HG03196 (cell line): Measurements from ENCODE around the gene ERMN.
A peak's percentile ranks its signal among the peaks of the same experiment; 100 is the strongest.

Source experiments
- ATAC-seq: cut with Tn5 transposase; IDR thresholded peaks from one replicate; pipeline ENCODE4 v1.9.1; 2021; ENCODE audit not compliant: unreplicated experiment

The ERMN gene

GRCh38 chr2:157333304-157334047, 7.9 kb upstream of the ERMN start:
- ATAC-seq = no peak

- no peak for ATAC-seq
Observed at GRCh38 chr2:157329524-157329923, 3.9 kb upstream of the ERMN start.

GRCh38 chr2:157327621-157328500, 2.2 kb upstream of the ERMN start:
- peak; percentile 97 for ATAC-seq

- peak; percentile 22 for ATAC-seq
Observed at GRCh38 chr2:157327200-157327599, 1.6 kb upstream of the ERMN start.

DNA sequence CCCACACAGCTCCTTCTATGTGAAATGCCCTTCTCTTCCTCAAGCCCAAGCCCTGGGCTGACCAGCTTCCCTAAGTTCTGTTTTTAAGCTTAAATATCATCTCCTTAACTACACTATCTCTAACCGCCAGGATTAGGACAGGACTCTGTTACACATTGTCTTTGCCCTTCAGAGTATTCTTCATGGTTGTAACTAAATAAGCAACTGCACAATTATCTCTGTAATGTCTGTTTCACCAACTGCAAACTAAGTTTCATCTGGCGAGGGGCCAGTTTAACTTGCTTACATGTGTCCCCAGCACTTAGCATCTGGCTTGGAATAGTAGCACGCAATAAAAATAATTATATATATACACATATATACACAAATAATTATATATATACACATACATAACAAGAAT, 1.1 kb upstream of the ERMN start:
- ATAC-seq = no peak

GRCh38 chr2:157324331-157324843, 1.2 kb downstream of the ERMN start:
- no peak for ATAC-seq

- ATAC-seq = no peak
Observed at GRCh38 chr2:157322432-157322831, 3.2 kb downstream of the ERMN start.

GRCh38 chr2:157321466-157321865, 4.2 kb downstream of the ERMN start:
- no peak for ATAC-seq

DNA sequence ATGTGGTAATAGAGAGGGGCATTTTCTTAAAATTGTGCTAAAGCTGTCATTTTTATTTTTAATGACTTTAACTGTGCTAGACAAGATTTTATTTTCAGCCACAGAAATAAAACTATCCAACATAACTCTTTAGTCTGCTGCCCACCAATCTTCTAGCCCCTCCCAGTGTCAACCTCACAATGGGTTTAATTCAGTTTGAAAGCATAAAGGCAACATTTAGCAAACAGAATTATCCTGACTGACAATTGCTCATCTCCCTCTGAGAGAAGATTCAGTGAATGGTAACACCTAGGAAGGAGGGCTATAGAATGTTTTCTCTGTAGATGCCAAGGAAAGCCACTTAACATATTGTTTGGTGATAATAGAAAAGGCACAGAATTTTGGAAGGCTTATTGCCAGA, 5.2 kb downstream of the ERMN start:
- no peak for ATAC-seq

DNA sequence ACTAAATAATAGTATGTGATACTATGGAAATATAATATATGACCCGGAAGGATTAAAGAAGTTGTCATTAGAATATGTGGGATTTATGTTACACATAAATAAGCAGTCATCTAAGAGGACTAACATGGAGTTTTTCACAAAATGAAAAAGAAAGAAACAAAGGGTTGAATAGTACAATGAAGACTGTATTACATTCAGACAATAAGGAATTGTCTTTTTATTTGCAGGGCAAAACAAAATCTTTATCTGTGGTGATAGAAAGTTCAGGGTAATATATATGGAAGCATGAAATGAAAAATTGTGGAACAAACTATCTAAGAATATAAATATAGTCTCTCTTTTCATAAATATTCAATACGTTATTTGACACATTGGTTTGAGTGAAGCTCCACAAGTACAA, 5.8 kb downstream of the ERMN start:
- no peak for ATAC-seq

GRCh38 chr2:157318884-157319283, 6.7 kb downstream of the ERMN start:
- no peak for ATAC-seq

DNA sequence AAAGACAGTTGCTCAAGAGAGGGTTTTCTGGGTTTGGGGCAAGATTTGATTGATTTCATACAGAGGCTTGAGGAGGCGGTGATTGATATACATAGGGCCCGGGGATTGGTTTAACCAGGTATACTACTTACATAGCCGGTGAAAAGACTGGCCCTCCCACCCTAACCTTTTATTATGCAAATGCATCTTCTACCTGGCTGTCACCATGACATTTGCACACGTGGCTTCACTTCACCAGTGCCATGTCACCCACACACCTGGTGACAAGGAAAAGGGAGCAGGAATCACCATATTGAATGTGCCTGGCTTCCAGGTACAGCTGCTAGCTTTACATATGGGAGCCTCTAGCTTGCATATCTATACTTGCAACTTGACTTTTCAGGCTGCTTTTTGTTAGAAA, 9.7 kb downstream of the ERMN start:
- no peak for ATAC-seq

DNA sequence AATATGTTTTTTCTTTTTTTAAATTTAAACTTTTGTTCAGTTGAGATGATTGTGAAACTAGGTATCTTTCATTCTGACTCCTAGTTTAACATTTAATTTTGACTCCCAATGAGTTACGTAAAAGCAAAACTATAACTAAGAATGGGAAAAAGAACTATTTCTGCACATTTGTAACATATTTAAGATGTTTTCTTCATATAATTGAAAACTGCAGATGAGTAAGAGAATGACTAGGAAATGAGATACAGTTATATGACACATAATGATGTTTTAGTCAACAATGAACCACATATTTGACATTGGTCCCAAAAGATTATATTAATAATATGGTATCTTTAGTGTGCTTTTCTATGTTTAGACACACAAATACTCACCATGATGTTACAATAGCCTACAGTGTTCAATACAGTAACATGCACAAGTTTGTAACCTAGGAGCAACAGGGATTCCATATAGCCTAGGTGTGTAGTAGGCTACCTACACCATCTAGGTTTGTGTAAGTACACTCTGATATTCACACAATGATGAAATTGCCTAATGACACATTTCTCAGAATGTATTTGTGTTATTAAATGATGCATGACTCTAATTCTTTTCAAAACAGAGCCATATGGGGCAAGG, 12.6 kb downstream of the ERMN start:
- peak; percentile 47 for ATAC-seq

DNA sequence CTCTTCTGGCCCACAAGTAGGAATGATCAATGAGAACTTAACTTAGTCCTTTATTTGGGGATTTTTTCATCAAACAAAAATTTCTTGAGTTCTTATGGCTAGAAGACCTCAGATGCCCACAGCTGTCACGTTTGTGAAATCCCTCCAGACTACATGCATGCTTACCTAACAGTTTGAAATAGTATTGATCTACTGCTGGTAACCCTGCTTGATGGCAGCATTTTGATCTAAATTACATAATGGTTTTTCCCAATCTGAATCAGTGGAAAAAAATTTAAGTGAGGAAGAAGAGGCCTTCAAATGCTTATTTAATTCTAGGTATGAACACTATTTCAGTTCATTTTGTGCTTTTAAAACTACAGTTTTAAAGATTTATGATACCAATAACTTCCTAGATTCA, 13.9 kb downstream of the ERMN start:
- ATAC-seq = no peak

DNA sequence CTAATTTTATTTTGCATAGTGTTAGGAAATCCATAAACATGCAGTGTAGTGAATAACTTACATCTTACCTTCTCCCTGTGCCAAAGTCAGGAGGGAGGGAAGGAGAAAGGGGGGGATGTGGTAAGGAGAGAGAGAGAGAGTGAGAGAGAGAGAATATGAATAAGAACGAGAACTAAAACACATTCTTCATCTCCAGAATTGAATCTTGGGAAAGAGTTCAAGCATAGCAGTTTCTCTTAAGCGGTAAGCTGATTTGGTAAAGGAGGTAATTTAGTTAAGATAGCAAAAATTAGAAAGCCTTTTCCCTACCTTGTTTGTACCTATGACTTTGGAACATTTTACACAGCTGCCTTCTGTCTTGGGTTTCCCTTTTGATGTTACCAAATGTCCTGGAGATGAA, 15.7 kb downstream of the ERMN start:
- ATAC-seq = no peak

GRCh38 chr2:157307021-157307420, 18.6 kb downstream of the ERMN start:
- ATAC-seq = no peak

- ATAC-seq = no peak
Observed at GRCh38 chr2:157305723-157306110, 19.9 kb downstream of the ERMN start.

GRCh38 chr2:157304811-157305722, 20.6 kb downstream of the ERMN start:
- ATAC-seq = no peak

- no peak for ATAC-seq
Observed at GRCh38 chr2:157303612-157304011, 22.0 kb downstream of the ERMN start.

GRCh38 chr2:157302492-157303099, 23.0 kb downstream of the ERMN start:
- peak; percentile 73 for ATAC-seq
